ENCODE measurements around the gene HIF3A. TPM values are rescaled to one million over a fixed set of nuclear protein-coding genes. Genes with fewer than 3 reads are reported as not detected.

The HIF3A gene
- total RNA-seq, 2 donors from 2014 or later = 42.8 to 97.6 TPM

DNA sequence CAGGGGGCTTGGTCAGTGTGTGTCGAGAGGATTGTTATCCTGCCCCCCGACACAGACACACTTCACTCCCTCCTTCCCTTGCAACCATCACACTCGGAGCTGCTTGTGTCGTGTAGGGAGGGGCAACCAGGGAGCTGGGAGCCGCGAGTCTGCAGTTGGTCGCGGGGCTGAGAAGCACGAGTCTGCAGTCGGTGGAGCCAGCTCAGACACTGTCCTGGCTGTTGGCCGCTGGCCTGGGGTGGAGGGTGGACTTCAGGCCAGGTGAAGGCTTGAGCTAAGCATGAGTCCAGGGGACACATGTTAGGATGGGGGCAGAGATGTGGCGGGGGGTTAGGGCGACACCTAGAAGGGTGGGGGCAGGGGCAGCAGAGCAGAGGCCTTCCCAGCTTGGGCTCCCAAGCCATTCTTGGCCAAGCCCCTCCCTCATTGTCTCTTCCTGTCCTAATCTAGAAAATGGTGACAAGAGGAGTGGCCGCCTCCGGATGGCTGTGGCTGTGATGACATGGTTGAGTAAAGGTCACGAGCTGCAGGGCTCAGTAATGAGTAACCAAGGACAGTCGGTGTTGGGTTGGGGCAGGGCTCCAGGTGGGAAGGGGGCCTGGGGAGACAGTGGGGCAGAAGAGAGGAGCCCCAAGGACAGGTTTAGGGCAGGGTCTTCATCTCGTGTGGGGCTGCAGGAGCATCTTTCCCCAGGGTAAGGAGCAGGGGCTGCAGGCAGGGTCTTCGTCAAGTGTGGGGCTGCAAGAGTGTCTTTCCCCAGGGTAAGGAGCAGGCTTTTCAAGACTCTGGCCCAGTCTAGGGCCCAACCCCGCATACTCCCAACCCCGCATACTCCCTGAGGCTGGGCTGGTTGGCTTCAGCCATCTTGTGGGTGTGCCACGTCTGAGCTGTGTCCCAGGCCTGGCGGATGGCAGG lies 58.6 kb downstream of the HIF3A start:
- DNase-seq (ENCODE audit: low spot score) = no peak
- H3K36me3 ChIP-seq = peaks cover 3 to 21% of the 10 kb centered on the region in 2 donors
- peaks cover 5% of the 10 kb centered on the region for H3K4me1 ChIP-seq (replicated peaks)
- H3K27me3 ChIP-seq (replicated peaks; ENCODE audit: insufficient read depth) = no peaks in the 10 kb centered on the region
- WGBS = 74% methylated on average over 22 of the region's 23 CpGs
- H3K9me3 ChIP-seq = no peaks in the 10 kb centered on the region
- H3K27ac ChIP-seq = no peak overlapping the region
- no peak for TF ChIP-seq POLR2A (IDR thresholded peaks at IDR 0.05)
- TF ChIP-seq, protein P1, sequence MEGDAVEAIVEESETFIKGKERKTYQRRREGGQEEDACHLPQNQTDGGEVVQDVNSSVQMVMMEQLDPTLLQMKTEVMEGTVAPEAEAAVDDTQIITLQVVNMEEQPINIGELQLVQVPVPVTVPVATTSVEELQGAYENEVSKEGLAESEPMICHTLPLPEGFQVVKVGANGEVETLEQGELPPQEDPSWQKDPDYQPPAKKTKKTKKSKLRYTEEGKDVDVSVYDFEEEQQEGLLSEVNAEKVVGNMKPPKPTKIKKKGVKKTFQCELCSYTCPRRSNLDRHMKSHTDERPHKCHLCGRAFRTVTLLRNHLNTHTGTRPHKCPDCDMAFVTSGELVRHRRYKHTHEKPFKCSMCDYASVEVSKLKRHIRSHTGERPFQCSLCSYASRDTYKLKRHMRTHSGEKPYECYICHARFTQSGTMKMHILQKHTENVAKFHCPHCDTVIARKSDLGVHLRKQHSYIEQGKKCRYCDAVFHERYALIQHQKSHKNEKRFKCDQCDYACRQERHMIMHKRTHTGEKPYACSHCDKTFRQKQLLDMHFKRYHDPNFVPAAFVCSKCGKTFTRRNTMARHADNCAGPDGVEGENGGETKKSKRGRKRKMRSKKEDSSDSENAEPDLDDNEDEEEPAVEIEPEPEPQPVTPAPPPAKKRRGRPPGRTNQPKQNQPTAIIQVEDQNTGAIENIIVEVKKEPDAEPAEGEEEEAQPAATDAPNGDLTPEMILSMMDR (IDR thresholded peaks at IDR 0.05) = no peak
- no peak for TF ChIP-seq POLR2AphosphoS5 (IDR thresholded peaks at IDR 0.05)
- H3K4me3 ChIP-seq = no peak overlapping the region
- intact Hi-C loops (cut with DNase I) = no loop called here

DNA sequence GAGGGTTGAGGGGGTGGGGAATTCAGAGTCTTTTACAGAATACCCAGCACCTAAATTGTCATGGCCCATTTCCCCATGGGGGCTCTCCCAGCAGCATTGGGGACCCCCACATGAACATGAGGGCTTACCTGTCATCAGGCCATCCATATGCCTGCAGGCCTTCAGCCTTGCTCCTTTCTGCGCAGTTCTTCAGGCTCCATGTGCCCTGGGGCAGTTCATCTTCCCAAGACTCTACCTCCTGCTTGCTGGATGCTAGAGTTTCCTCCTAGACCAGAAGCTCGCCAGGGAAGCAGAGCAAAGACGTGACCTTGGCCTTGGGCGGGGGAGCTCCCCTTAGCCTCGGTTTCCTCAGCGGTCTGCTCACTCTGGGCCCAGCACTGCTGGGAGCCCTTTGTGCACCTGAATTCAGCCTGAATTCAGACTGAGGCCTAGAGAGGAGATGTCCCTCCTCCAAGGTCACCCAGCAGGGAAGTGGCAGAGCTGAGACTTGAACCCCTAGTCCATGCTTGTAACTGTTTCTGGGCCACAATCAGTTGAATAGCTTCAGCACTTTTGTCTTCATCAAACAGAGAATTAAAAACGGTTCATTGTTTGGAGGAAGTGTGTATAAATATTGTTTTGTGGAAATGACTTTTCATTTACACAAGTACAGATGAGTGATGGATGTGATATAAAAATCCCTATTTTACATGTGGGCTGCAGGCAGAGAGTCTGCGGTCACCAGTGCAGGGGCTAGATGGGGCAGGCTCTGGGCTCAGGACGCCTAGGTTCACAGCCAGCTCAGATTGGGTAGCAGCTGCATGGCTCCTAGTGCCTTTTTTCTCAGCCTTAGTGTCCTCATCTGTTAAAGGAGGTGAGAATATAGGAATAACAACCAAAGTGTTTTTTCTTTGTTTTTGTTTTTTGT lies 59.6 kb downstream of the HIF3A start:
- H3K36me3 ChIP-seq = peaks cover 3 to 21% of the 10 kb centered on the region in 2 donors
- no peaks in the 10 kb centered on the region for H3K9me3 ChIP-seq
- no peak overlapping the region for H3K27ac ChIP-seq
- no peak overlapping the region for H3K4me3 ChIP-seq
- WGBS = 83% methylated on average over 9 of the region's 9 CpGs
- intact Hi-C loops (cut with DNase I) = no loop called here
- TF ChIP-seq POLR2A (IDR thresholded peaks at IDR 0.05) = no peak
- no peak for TF ChIP-seq POLR2AphosphoS5 (IDR thresholded peaks at IDR 0.05)
- TF ChIP-seq, protein P1 (IDR thresholded peaks at IDR 0.05) = no peak
- H3K27me3 ChIP-seq (replicated peaks; ENCODE audit: insufficient read depth) = no peaks in the 10 kb centered on the region
- DNase-seq (ENCODE audit: low spot score) = no peak
- peaks cover 1% of the 10 kb centered on the region for H3K4me1 ChIP-seq (replicated peaks)

DNA sequence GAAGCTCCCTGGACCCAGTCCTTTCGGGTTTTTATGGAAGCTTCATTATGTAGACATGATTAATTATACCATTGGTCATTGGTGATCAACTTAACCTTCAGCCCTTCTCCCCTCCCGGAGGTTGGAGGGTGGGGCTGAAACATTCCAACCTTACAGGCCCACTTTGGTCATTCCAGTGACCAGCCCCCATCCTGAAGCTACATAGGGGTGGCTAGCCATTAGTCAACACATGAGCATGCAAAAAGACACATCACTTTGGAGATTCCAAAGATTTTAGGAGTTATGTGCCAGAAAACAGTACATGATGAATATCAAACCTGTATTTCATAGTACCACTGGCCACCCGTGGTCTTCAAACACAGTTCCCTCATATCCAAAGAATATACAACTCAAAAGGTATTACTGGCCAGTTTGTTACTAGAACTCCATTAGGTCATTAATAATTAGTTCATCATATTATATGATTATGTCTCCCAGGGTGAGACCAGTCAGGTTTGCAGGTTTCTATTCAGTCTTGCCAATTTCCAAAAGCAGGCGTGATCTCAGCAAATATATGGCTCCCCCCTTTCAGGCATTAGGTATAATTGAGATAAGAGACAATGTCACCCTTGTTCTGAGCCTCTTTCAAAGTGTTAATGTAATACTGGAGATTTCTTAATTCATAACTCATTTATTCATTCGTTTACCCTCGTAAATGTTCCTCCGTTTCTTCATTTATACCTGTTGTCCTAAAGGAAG lies 61.2 kb downstream of the HIF3A start:
- Histone ChIP-seq H3K36me3 (peaks cover 3 to 21% of the 10 kb centered on the region in 2 donors), H3K4me3 (no peak overlapping the region), H3K9me3 (no peaks in the 10 kb centered on the region), H3K27ac (no peak overlapping the region), H3K27me3 (replicated peaks; ENCODE audit: insufficient read depth) (no peaks in the 10 kb centered on the region), H3K4me1 (replicated peaks) (no peaks in the 10 kb centered on the region)
- 76% methylated on average over 7 of the region's 7 CpGs for WGBS
- intact Hi-C loops (cut with DNase I) = no loop called here
- DNase-seq (ENCODE audit: low spot score) = no peak
- TF ChIP-seq POLR2A (IDR thresholded peaks at IDR 0.05) (no peak), POLR2AphosphoS5 (IDR thresholded peaks at IDR 0.05) (no peak)
- TF ChIP-seq, protein P1 (IDR thresholded peaks at IDR 0.05) = no peak

DNA sequence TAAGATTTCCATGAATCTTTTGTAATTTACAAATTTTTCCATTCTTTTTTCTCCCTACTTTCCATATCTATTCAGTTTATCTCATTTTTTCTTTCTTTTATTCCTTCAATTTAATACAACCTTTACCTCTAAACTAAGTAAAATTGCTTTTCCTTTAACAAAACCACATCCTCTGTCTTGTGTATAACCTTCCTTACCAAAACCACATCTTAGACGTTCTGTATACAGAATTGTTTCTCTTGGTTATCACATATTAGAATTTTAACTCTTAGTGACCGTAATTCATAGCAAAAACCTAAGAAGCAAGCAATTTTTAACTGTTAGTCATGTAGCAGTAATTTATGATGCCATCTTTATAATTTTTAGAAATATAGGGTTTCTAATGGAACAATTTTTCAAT lies 65.1 kb downstream of the HIF3A start:
- intact Hi-C loops (cut with DNase I) = no loop called here
- Histone ChIP-seq H3K27me3 (replicated peaks; ENCODE audit: insufficient read depth) (no peaks in the 10 kb centered on the region), H3K36me3 (no peaks in the 10 kb centered on the region), H3K4me3 (no peak overlapping the region), H3K4me1 (replicated peaks) (no peaks in the 10 kb centered on the region), H3K27ac (no peak overlapping the region), H3K9me3 (no peaks in the 10 kb centered on the region)
- DNase-seq (ENCODE audit: low spot score) = no peak
- TF ChIP-seq POLR2A (IDR thresholded peaks at IDR 0.05) (no peak), POLR2AphosphoS5 (IDR thresholded peaks at IDR 0.05) (no peak)
- TF ChIP-seq, protein P1 (IDR thresholded peaks at IDR 0.05) = no peak
- WGBS = 63% methylated on average over 2 of the region's 2 CpGs
